ENCODE measurements around the gene YRDC. TPM values are rescaled to one million over a fixed set of nuclear protein-coding genes. Genes with fewer than 3 reads are reported as not detected.

YRDC gene, protein sequence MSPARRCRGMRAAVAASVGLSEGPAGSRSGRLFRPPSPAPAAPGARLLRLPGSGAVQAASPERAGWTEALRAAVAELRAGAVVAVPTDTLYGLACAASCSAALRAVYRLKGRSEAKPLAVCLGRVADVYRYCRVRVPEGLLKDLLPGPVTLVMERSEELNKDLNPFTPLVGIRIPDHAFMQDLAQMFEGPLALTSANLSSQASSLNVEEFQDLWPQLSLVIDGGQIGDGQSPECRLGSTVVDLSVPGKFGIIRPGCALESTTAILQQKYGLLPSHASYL
- total RNA-seq: 11.0 TPM

DNA sequence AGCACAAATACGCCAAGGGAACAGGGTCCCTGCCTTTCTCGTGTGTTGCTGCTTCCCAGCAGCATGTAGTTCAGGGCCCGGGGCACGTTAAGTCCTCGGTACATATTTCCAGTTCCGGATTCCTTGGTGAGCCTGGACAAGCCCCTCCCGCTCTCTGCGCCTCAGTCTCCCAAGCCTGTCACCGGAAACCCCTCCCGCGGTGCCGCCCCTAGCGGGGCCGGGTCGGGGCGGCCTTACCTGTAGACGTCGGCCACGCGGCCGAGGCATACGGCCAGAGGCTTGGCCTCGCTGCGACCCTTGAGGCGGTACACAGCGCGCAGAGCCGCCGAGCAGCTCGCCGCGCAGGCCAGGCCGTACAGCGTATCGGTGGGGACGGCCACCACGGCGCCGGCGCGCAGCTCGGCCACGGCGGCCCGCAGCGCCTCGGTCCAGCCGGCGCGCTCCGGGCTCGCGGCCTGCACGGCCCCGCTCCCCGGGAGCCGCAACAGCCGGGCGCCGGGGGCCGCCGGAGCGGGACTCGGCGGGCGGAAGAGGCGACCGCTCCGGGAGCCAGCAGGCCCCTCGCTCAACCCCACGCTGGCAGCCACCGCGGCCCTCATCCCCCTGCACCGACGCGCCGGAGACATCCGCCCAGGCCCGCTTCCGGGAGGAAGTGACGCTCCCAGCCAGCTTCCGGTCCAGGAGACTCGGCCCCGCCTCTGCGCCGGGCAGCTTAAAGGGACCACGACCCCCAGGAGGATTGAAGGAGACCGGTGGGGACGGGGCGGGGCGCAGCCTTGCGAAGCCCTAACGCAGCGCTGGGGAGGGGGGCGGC lies at the start of gene YRDC, which contains the start of gene C1orf122:
Gene YRDC (minus strand): TSS at position 654 of the 814 bp plus-strand sequence. CDS start 28 bp downstream, at position 626.
Gene C1orf122 (plus strand): TSS at position 236 of the 814 bp plus-strand sequence. CDS start 615 bp downstream, outside the sequence.

DNA sequence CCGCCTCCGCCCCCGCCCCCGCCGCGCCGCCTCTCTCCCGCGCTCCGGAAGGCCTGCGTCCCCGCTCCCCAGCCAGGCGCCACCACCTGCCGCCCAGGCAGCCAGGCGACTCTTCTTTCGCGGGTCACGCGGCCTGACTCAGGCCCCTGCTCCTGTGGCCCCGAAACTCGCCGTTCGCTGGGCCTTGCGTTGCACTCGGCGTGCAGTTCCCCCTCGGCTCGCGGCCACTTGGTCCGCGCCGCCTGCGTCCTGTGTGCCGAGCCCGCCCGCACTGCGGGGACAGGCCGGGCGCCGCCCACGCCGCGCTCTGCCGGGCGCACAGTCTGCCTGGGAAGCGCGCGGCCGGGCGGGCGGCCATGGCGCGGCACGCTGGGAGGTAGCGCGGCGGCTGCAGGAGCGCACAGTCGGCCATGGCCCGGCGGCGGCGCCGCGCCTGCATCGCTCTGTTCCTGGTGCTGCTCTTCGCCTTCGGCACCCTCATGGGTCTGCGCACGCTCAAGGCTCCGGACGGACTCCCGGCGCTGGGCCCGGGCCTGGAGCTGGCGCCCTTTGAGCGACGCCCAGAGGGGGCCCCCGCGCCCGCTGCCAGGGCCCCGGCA lies 14.1 kb downstream of the YRDC start, which contains the start of gene MANEAL:
Gene MANEAL (plus strand): TSS at position 75 of the 599 bp plus-strand sequence. CDS start 336 bp downstream, at position 411.

GRCh38 chr1:37764888-37765441 lies 43.0 kb downstream of the YRDC start, which contains the start of gene EPHA10:
TSS of gene EPHA10 (minus strand) at chr1:37765120. CDS start at chr1:37765066, 54 bp downstream.

Other genes with a start within 250 kb of the YRDC start
- gene GNL2, start 212.3 kb downstream of the YRDC start, total RNA-seq: 49.5 TPM
- not detected for gene RSPO1, start 173.3 kb downstream of the YRDC start, total RNA-seq
- gene CDCA8, start 115.7 kb downstream of the YRDC start, total RNA-seq: 1.9 TPM
- gene EPHA10, start 43.1 kb downstream of the YRDC start, total RNA-seq: 11.9 TPM
- 41.0 TPM for gene MANEAL, start 14.4 kb downstream of the YRDC start, total RNA-seq
- gene C1orf122, start 418 bp downstream of the YRDC start, total RNA-seq: 10.3 TPM
- gene MTF1, start 51.4 kb upstream of the YRDC start, total RNA-seq: 5.0 TPM
- 22.2 TPM for gene INPP5B, start 138.8 kb upstream of the YRDC start, total RNA-seq
- 78.3 TPM for gene SF3A3, start 181.8 kb upstream of the YRDC start, total RNA-seq
- gene FHL3, start 197.3 kb upstream of the YRDC start, total RNA-seq: 8.8 TPM
- gene UTP11, start 204.5 kb upstream of the YRDC start, total RNA-seq: 33.5 TPM
- gene POU3F1, start 238.6 kb upstream of the YRDC start, total RNA-seq: 5.9 TPM